Adrenal gland (tissue), 5 donors: ENCODE results near the gene BACH1.

Source experiments
- CTCF ChIP-seq, 6 experiments: fragments of 450-650 bp in 4 of 6; fragments of 200-600 bp in 2 of 6; sonication (generic) in 1 of 6; IDR thresholded peaks; 1 replicate in 5 of 6; 2 replicates in 1 of 6; pipeline versions ENCODE4 v1.5.1 to v1.8.0; 2016 to 2021; ENCODE audit warnings: antibody characterized with exemption in 6 of 6, mild to moderate bottlenecking in 2 of 6, moderate library complexity in 1 of 6
- POLR2A ChIP-seq, 2 donors: fragments of 450-650 bp; IDR thresholded peaks; one replicate each; pipeline ENCODE4 v1.6.1; 2017; ENCODE audit warnings: antibody characterized with exemption in 2 of 2, mild to moderate bottlenecking in 2 of 2, moderate library complexity in 1 of 2
- donor health status: DM: no; HTN: no; CAD: no.

GRCh38 chr21:29300807-29301138 is 2.1 kb downstream of the BACH1 start:
- TF ChIP-seq CTCF (IDR thresholded peaks at IDR 0.05) (no peak), POLR2A (IDR thresholded peaks at IDR 0.05) (no peak)
